NCI-H1417 (cell line): ENCODE results near the gene RPRD1B.

Experiments used
- DNase-seq, 3 experiments: peaks; one replicate each; lab custom pipeline; 2025; lab: John Stamatoyannopoulos, UW

RPRD1B gene

GRCh38 chr20:38036366-38036765 lies 2.8 kb downstream of the RPRD1B start:
- DNase-seq = no peak

- no peak for DNase-seq
These were observed 6.7 kb downstream of the RPRD1B start for GRCh38 chr20:38040276-38040675.

DNA sequence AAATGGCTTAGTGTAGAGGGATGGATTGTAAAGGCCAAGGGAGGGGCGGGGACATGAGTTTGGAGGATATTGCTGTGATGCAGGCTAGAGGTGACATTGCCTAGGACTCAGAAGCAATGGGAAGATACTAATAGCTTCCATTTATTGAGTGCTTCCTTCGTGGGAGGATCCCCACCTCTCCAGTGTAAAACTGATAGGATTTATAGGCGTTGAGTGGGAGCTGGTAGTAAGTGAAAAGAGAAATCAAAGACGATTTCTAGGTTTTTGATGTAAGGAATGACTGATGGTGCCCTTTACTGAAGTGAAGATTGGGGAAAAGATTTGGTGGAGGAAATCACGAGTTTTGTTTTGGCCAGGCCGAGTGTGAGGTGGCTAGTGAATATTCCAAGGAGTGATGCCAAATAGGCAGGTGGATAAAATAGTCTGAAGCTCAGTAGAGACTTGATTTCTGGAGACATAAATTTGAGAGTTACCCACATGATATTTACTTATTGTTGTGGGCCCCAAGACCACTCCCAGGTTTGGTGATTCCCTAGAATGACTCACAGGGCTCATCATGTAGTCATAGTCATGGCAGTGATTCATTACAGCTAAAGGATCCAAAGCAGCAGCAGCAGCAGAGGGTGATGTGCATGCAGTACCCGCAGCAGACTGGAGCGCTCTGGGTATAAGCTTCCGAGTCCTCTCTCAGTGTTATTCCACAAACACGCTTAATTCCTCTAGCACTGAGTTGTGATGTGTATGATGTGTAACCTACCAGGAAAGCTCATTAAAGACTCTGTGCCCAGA lies 10.2 kb downstream of the RPRD1B start:
- no peak for DNase-seq

DNA sequence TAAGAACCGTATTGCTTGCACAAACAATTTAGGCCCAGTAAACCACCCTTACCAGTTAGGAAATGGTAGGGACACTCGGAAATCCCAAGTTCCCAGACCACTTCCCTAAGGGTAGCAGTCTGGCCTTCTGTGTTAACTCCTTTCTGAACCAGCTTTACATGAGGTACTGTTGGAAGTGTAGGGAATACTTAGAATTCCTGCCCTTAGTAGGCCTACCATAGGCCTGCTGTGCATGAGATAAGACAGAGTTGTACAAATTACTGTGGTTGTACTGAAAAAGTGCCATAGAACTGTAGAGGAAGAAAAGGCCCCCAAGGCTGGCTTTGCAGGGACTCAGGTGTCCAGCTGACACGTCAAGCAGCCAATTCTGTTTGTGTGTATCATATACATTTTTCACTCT lies 11.1 kb downstream of the RPRD1B start:
- no peak for DNase-seq

GRCh38 chr20:38046572-38046971 lies 13.0 kb downstream of the RPRD1B start:
- DNase-seq = no peak

- DNase-seq = no peak
These were observed 16.3 kb downstream of the RPRD1B start for GRCh38 chr20:38049800-38050199.

DNA sequence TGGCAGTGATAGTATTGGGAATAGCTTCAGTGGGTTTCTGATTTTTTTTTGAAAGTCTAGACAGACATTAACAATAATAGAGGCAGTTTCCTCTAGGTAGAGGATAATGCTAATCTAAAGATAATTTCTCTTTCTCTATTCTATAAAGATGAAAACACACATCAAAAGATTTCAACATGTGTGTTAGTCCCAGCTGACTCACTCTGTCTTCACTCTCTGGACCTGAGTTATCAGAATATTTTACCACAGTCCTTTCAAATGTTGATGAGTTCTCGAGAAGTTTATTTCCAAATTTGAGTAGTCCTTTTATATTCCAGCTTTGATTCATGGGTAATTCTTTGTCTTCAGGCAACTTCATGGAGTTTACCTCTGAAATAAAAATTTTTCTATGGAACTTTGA lies 17.1 kb downstream of the RPRD1B start:
- DNase-seq = no peak

DNA sequence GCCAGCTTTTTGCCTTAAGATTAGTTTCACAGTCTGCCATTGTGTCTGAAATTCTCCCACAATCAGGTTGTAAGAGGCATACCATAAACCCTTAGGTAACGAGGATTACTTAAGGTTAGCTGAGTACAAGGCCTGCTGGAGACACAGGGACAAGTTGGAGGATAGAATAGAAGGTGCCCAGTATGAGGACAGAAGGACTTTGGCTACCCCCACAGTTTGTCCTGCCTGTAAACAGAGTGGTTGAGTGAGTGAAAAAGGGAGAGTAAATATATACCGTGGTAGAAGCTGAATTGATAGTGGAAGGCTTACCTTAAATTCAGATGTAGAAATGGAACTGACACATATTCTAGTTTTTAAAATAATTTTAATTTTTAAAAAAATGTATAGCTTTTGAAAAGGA lies 19.3 kb downstream of the RPRD1B start:
- no peak for DNase-seq

- no peak for DNase-seq
These were observed 21.1 kb downstream of the RPRD1B start for GRCh38 chr20:38054647-38055046.

- DNase-seq = no peak
These were observed 21.7 kb downstream of the RPRD1B start for GRCh38 chr20:38055294-38055693.

- no peak for DNase-seq
These were observed 22.3 kb downstream of the RPRD1B start for GRCh38 chr20:38055848-38056247.

DNA sequence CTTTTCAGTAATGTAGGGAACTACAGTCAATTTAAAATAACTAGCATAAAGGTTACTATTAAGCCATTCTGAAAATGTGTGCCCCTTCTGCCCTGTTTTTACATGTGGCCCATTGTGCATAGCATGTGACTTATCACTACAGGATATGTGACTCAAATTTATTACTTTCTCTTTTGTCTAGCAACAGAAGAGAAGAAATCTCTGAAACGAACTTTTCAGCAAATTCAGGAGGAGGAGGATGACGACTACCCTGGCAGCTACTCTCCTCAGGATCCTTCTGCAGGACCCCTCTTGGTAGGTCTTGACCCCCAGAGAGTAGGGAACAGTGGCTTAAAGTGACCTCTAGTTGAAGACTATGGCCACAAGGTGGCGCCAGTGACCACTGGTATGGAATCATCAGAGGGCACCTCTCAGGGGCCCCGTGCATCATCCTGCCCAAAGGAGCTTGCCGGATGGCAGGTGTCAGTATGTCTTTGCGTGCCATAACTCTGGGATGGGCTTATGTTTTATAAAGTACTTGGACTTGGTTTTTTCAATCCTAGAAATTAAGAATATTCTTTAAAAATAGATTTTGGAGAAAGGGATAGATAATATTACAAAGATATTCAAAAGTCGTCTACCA lies 23.9 kb downstream of the RPRD1B start:
- peak; percentile 67 to 89 (median 81) for DNase-seq

GRCh38 chr20:38059832-38060231 lies 26.3 kb downstream of the RPRD1B start:
- no peak for DNase-seq

DNA sequence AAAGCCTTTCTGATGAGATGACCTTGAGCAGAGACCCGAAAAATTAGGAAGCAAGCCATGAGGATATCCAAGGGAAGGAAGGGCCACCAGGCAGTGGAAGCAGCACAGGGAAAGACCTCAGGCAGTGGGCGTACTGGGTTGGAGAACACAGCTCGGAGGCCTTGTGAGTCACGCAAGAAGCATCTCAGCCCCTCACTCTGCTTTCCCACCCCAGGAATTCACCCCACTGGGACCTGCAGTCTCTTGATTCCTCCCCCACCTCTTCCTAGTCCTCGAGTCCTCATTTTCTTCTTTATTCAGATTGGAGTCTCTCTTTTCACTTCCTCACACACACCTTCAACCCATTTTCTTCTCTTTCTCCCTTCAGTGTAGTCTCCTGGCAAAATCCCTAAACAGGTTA lies 27.0 kb downstream of the RPRD1B start:
- DNase-seq = no peak

- no peak for DNase-seq
These were observed 27.6 kb downstream of the RPRD1B start for GRCh38 chr20:38061109-38061508.

GRCh38 chr20:38062890-38063289 lies 29.3 kb downstream of the RPRD1B start:
- DNase-seq = no peak

DNA sequence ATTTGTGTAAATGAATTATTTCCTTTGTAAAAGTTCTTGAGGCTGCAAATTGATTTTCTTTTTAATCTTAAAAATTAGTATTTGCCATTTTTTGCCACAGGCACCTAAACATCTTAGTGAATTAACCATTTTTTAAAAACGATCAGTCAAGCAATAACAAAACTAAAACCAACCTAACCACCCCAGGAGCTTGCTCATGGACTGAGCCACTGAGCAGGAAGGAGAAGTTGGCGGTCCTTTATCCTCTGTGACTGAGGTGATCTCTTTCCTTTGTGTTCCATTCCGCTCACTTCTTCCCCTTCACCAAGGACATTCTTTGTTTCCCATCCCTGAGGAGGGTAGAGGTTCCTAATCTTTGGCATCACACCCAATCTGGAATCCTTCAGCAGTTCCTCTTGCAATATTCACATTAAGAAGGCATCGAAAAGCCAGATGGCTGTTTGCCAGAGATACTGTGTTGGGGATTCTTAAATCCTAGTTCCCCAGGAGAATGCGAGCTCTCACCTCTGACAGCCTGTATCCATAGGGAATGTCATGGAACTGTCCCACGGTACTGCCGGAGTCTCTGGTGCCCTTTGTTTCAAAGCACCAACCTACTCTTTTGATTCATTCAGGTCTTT lies 30.5 kb downstream of the RPRD1B start:
- no peak for DNase-seq

- no peak for DNase-seq
These were observed 32.3 kb downstream of the RPRD1B start for GRCh38 chr20:38065764-38066375.

GRCh38 chr20:38066969-38067716 lies 33.6 kb downstream of the RPRD1B start:
- DNase-seq = no peak

GRCh38 chr20:38067717-38068365 lies 34.3 kb downstream of the RPRD1B start:
- no peak for DNase-seq

GRCh38 chr20:38072898-38073297 lies 39.4 kb downstream of the RPRD1B start:
- no peak for DNase-seq
